NCI-H69 (cell line): ENCODE results near the gene KIF18A.

Experiments used
- DNase-seq: peaks from one replicate; lab custom pipeline; 2025; lab: John Stamatoyannopoulos, UW

KIF18A gene

DNA sequence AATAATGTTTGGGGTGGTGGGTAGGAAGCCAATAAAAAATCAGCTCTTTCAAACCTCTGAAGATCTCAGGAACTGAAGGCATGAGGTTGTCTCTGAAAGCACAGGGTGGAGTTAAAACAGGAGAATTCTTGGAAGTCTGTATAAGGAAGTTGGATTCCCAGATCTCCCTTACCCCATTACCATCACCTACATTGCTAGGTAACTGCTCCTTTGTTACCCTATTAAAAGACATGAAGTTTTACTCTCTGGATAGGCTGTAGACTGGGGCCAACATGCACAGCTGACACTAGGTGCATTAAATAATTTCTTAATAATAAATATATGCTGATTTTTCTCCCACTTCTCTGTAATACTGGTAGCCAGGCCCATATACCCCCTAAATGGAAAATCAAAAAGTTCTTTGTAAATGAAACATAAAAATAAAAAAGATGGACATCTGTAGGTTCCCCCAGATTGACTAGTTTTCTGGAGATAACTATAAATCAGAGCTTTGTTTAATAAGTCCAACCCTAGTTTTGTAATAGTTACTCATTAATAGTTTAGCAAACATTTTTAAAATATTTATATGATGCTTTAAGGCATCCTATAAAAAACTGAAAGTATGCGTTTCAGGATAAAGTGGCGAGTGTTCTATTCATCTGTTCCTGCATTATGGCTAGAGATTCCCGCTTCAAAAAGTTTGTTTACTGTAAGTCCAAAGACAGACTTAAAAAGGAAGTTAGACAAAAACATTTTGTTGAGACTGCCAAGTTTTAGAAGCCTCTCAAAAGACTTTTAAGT lies 63.8 kb downstream of the KIF18A start:
- no peak for DNase-seq

- DNase-seq: no peak
Observed at GRCh38 chr11:28040384-28040783, 67.6 kb downstream of the KIF18A start.

DNA sequence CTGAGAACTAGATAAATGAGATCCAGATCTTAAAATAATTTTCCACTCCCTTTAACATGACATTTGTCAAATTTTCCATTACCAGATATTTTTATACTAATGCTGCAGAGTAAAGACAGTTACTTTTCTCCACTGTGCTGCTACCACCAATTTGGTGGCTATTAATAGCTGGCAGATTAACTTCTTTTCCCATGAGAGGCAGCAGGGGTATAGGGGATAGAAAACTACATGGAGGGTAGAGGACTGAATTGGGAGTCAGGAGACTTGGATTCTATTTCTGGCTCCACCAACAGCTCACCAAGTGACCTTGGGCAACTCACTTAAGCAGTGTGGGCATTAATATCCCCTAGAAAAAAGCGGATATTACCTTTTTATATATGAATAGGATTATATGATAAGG lies 69.2 kb downstream of the KIF18A start:
- DNase-seq: no peak

DNA sequence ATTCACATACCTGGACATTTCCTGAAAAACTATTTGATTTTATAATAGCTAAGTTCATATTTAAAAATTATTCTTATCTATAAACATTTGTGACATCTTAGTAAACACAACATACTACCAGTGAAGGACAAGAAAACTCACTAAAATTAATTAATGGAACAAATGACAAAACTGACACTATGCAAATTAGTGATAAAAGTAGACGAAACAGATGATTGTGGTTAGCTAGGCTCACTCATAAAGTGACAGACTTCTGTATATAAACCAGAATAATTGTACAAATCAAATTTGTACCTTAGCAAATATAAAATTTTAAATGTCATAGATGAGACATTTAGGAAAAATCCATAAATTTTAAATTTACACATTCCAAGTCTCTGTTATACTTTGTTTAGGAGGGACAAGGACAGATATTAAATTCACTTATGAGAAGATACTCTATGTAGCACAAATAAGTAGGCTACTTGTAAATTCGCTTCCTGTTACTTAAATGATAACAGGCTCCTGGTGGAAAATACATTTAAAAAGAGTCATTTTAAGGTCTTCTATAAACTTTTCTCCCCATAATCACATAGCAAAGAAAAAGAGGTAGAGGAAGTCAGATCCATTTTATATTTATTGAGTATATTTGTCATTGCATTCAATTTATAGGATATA lies 81.2 kb downstream of the KIF18A start:
- DNase-seq: no peak

- DNase-seq: no peak
Observed at GRCh38 chr11:28017816-28018215, 90.1 kb downstream of the KIF18A start.

DNA sequence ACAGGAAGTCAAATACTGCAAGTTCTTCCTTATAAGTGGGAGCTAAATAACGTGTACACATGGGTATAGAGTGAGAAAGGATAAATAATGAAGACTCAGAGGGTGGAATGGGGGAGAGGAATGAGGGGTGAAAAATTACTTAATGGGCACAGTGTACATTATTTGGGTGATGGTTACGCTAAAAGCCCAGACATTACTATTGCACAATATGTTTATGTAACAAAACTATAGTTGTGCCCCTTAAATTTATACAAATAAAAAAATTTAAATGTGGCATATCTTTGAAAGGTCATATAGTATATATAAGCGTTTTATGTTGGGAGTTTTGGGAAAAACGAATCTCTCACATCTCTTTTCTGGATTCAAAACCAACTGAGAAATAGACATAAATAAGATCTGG lies 96.1 kb downstream of the KIF18A start:
- DNase-seq: no peak

- no peak for DNase-seq
Observed at GRCh38 chr11:28009996-28010395, 98.0 kb downstream of the KIF18A start.

- DNase-seq: no peak
Observed at GRCh38 chr11:28009388-28009787, 98.6 kb downstream of the KIF18A start.

DNA sequence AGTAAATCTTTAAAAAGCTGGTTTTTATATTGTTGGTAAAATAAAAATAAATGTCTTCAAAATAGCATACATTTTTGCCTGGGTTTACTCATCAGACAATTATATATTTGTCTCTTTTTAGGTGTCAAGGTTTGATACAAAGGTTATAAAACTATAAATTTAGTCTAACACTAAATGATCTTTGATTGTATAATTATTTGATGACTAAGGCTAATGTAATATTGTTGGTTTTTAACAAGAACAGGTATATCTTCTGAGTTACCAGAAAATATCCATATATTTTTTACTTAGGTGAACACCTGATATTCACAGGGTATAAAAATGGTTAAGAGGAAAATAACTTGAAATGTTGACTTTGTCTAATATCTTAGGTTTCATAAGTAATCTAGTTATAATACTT lies 104.3 kb downstream of the KIF18A start:
- DNase-seq: no peak

GRCh38 chr11:27998552-27998951 lies 109.4 kb downstream of the KIF18A start:
- peak; percentile 50 for DNase-seq

DNA sequence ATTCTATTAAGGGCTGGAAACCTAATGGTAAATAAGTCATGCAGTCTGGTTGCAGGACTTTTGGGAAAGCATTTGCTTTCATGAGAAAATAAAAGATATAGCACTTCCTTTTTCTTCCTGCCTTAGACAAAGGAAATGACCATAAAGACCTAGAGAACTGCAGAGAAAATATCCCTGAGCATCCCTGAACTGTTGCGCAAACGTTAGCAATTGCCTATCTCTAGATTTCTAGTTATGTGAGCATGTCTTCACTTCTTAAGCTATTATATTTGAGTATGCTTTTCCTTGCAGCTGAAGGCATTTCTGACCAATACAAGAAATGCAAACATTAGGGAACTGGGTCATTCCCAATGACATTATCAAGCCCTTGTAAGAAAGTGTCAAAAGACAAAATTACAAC lies 110.6 kb downstream of the KIF18A start:
- no peak for DNase-seq

- no peak for DNase-seq
Observed at GRCh38 chr11:27996066-27996465, 111.9 kb downstream of the KIF18A start.

DNA sequence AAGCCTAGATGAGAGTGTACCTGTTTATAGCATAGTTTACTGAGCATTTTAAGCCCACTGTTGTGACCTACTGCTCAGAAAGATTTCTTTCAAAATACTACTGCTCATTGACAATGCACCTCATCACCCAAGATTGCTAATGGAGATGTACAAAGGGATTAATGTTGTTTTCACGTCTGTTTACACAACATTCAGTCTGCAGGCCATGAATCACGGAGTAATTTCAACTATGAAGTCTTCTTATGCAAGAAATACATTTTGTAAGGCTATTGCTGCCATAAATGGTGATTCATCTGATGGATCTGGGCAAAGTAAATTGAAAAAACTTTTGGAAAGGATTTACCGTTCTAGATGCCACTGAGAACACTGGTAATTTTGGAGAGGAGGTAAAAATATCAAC lies 112.9 kb downstream of the KIF18A start:
- no peak for DNase-seq

- DNase-seq: no peak
Observed at GRCh38 chr11:27991736-27992135, 116.2 kb downstream of the KIF18A start.

- no peak for DNase-seq
Observed at GRCh38 chr11:27977527-27977926, 130.4 kb downstream of the KIF18A start.

DNA sequence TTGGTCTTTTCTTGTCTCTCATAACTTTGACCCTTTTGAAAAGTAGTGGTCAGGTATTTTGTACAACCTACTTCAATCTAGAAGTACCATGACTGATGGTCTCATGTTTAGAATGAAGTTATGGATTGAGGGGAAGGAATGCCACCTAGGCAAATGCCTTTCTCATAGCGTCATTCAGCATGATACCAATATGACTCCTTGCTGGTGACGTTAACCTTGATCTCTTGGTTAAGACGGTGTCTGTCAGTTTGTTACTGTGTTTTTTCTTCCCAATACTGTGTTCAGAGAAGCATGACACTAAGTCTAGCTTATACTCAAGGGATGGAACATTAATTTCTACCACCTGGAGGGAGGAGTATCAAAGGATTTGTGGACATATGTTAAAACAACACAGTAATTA lies 130.9 kb downstream of the KIF18A start:
- DNase-seq: no peak

GRCh38 chr11:27976262-27976661 lies 131.7 kb downstream of the KIF18A start:
- DNase-seq: no peak

DNA sequence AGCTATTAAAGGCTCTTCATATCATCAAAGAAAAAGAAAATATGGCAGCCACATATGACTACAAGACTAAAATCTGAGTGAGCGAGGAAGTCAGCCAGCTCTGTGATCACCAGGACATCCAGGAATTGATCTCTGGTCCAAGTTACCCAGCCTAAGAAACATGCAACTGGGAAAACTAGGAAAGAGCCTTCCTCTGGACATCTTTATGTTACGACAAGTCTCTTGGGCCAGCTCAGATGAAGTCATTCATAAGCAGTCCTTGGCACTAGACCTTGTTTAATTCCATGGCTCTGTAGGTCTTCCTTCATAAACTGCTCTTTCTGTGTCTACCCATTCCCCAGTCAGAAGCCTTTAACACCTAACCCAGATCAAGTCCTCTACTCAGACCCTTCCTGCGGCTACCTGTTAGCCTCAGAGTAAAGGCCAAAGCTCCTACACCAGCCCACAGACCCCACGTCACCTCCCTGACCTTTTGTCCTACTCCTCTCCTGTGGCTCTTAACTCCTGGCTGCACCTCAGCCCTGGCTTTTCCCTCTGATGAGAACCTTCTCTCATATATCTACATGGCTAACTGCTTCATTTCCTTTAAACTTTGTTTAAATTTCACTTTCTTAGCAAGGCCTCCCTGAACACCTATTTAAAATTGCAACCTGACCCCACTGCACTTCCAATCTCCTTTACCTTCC lies 134.0 kb downstream of the KIF18A start:
- DNase-seq: no peak

- peak; percentile 36 for DNase-seq
Observed at GRCh38 chr11:27972522-27973170, 135.3 kb downstream of the KIF18A start.

DNA sequence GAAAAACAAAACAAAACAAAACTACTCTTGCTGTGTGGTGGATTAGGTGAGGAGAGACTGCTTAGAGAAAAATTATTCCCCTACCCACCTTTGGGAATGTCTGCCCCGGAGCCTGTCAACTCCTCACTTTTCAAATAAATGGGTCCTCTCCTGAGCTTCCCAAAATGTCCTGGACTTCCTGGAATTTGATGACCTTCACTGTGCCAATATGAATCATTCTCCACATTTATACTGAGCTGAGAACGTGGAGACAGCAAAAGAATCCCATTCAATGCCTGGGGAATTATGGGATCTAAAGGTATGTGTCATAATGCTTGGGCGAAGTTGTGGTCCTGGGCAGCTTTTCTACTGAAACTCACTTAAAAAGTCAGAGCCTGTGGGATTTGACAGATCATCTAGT lies 136.8 kb downstream of the KIF18A start:
- DNase-seq: no peak
